ENCODE data around the gene TPRX1. TPM values are rescaled to one million over a fixed set of nuclear protein-coding genes. Genes with fewer than 3 reads are reported as not detected.
A peak's percentile ranks its signal among the peaks of the same experiment; 100 is the strongest.

Gene TPRX1
- total RNA-seq, 1 experiment from 2014 or later = not detected

GRCh38 chr19:47848425-47848822 is 44.1 kb upstream of the TPRX1 start:
- Histone ChIP-seq H3K4me3 (ENCODE audit: low read depth, low read length, poor library complexity, severe bottlenecking) (peak overlapping the region; percentile 27), H3K4me1 (ENCODE audit: insufficient read depth, low read length, poor library complexity, severe bottlenecking) (peaks cover 4% of the 10 kb centered on the region), H3K36me3 (ENCODE audit: insufficient read depth, low read length, poor library complexity, severe bottlenecking) (no peaks in the 10 kb centered on the region), H3K9me3 (ENCODE audit: low read depth, low read length, poor library complexity, severe bottlenecking) (no peaks in the 10 kb centered on the region), H3K27ac (ENCODE audit: low read depth, low read length, poor library complexity, severe bottlenecking) (no peak overlapping the region), H3K27me3 (replicated peaks; ENCODE audit: insufficient read depth, low read depth, low read length, poor library complexity) (no peaks in the 10 kb centered on the region)
- CTCF ChIA-PET = interaction anchor here (0.6 kb wide), 1 partner anchor 24 kb away, joined by 4 read pairs; no protein-coding TSS in a partner anchor
- no TSS peak for BruUV-seq (replicated peaks)
- TF ChIP-seq CTCF (conservative IDR thresholded peaks at IDR 0.05; ENCODE audit: low read depth, low read length) = no peak
- TF ChIP-seq EZH2 (IDR thresholded peaks at IDR 0.05; ENCODE audit: borderline replicate concordance, low read depth, low read length, poor library complexity, severe bottlenecking) = no peak
- DNase-seq (ENCODE audit: low spot score) = no peak
- intact Hi-C loops (cut with micrococcal nuclease; ENCODE audit: unreplicated experiment) = no loop called here
- POLR2A ChIA-PET (ENCODE audit: low non-redundant PET) = no interaction called here

DNA sequence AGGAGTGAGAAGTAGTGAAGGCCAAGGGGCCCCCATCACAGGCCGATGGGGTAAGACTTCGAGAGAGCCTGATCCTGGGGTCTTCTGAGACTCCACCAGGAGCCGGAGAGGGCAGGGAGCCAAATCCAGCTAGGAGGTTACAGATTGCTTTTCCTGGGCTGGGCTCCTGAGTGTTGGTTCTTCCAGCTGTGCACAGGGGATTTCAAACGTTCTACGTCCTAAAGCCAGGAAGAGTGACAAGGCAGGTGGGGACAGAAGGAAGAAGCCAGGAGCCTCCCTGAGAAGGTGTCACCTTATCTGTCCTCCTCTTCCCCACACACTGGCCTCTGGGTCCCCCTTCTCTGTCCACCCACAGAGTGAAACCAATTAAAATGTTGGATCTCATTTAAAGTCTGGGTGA is 38.6 kb upstream of the TPRX1 start:
- no peaks in the 10 kb centered on the region for H3K9me3 ChIP-seq (ENCODE audit: low read depth, low read length, poor library complexity, severe bottlenecking)
- no peaks in the 10 kb centered on the region for H3K27me3 ChIP-seq (replicated peaks; ENCODE audit: insufficient read depth, low read depth, low read length, poor library complexity)
- intact Hi-C loops (cut with micrococcal nuclease; ENCODE audit: unreplicated experiment) = no loop called here
- TF ChIP-seq EZH2 (IDR thresholded peaks at IDR 0.05; ENCODE audit: borderline replicate concordance, low read depth, low read length, poor library complexity, severe bottlenecking) = no peak
- no peak for TF ChIP-seq CTCF (conservative IDR thresholded peaks at IDR 0.05; ENCODE audit: low read depth, low read length)
- H3K27ac ChIP-seq (ENCODE audit: low read depth, low read length, poor library complexity, severe bottlenecking) = no peak overlapping the region
- no peak overlapping the region for H3K4me3 ChIP-seq (ENCODE audit: low read depth, low read length, poor library complexity, severe bottlenecking)
- POLR2A ChIA-PET (ENCODE audit: low non-redundant PET) = interaction anchor here (0.6 kb wide), 1 partner anchor 55 kb away, joined by 3 read pairs; no protein-coding TSS in a partner anchor
- CTCF ChIA-PET = no interaction called here
- H3K36me3 ChIP-seq (ENCODE audit: insufficient read depth, low read length, poor library complexity, severe bottlenecking) = no peaks in the 10 kb centered on the region
- no peak for DNase-seq (ENCODE audit: low spot score)
- no peaks in the 10 kb centered on the region for H3K4me1 ChIP-seq (ENCODE audit: insufficient read depth, low read length, poor library complexity, severe bottlenecking)
- no TSS peak for BruUV-seq (replicated peaks)

- Histone ChIP-seq H3K27me3 (replicated peaks; ENCODE audit: insufficient read depth, low read depth, low read length, poor library complexity) (no peaks in the 10 kb centered on the region), H3K4me1 (ENCODE audit: insufficient read depth, low read length, poor library complexity, severe bottlenecking) (no peaks in the 10 kb centered on the region), H3K27ac (ENCODE audit: low read depth, low read length, poor library complexity, severe bottlenecking) (no peak overlapping the region), H3K9me3 (ENCODE audit: low read depth, low read length, poor library complexity, severe bottlenecking) (no peaks in the 10 kb centered on the region), H3K36me3 (ENCODE audit: insufficient read depth, low read length, poor library complexity, severe bottlenecking) (no peaks in the 10 kb centered on the region), H3K4me3 (ENCODE audit: low read depth, low read length, poor library complexity, severe bottlenecking) (no peak overlapping the region)
- ChIA-PET CTCF (interaction anchor here (0.6 kb wide), 1 partner anchor 1355 kb away, joined by 6 read pairs; no protein-coding TSS in a partner anchor), POLR2A (ENCODE audit: low non-redundant PET) (no interaction called here)
- TF ChIP-seq EZH2 (IDR thresholded peaks at IDR 0.05; ENCODE audit: borderline replicate concordance, low read depth, low read length, poor library complexity, severe bottlenecking) = no peak
- no TSS peak for BruUV-seq (replicated peaks)
- DNase-seq (ENCODE audit: low spot score) = no peak
- intact Hi-C loops (cut with micrococcal nuclease; ENCODE audit: unreplicated experiment) = no loop called here
Measured at GRCh38 chr19:47839913-47840312, 35.6 kb upstream of the TPRX1 start.

- H3K4me1 ChIP-seq (ENCODE audit: insufficient read depth, low read length, poor library complexity, severe bottlenecking) = no peaks in the 10 kb centered on the region
- no peaks in the 10 kb centered on the region for H3K9me3 ChIP-seq (ENCODE audit: low read depth, low read length, poor library complexity, severe bottlenecking)
- DNase-seq (ENCODE audit: low spot score) = no peak
- H3K36me3 ChIP-seq (ENCODE audit: insufficient read depth, low read length, poor library complexity, severe bottlenecking) = no peaks in the 10 kb centered on the region
- no peak overlapping the region for H3K4me3 ChIP-seq (ENCODE audit: low read depth, low read length, poor library complexity, severe bottlenecking)
- no peaks in the 10 kb centered on the region for H3K27me3 ChIP-seq (replicated peaks; ENCODE audit: insufficient read depth, low read depth, low read length, poor library complexity)
- ChIA-PET POLR2A (ENCODE audit: low non-redundant PET) (no interaction called here), CTCF (interaction anchor here (0.6 kb wide), 1 partner anchor 1355 kb away, joined by 6 read pairs; no protein-coding TSS in a partner anchor)
- TF ChIP-seq EZH2 (IDR thresholded peaks at IDR 0.05; ENCODE audit: borderline replicate concordance, low read depth, low read length, poor library complexity, severe bottlenecking) = no peak
- no peak for TF ChIP-seq CTCF (conservative IDR thresholded peaks at IDR 0.05; ENCODE audit: low read depth, low read length)
- BruUV-seq (replicated peaks) = no TSS peak
- intact Hi-C loops (cut with micrococcal nuclease; ENCODE audit: unreplicated experiment) = no loop called here
- no peak overlapping the region for H3K27ac ChIP-seq (ENCODE audit: low read depth, low read length, poor library complexity, severe bottlenecking)
Measured at GRCh38 chr19:47839411-47839810, 35.1 kb upstream of the TPRX1 start.

Measured in A673 (cell line).